Nephron (organoid): ENCODE measurements around the gene CKLF.

ENCODE experiments used
- H3K27ac Mint-ChIP-seq, 3 experiments: 2 replicates each; pipeline ENCODE4 v1.8.0; 2020; ENCODE audit warnings: mixed read lengths in 3 of 3, mild to moderate bottlenecking in 2 of 3, moderate library complexity in 1 of 3
- H3K27me3 Mint-ChIP-seq: 2 replicates; pipeline ENCODE4 v1.8.0; 2021; ENCODE audit warnings: low read depth, mild to moderate bottlenecking, moderate library complexity, mixed read lengths
- H3K36me3 Mint-ChIP-seq: 2 replicates; pipeline ENCODE4 v1.8.0; 2020; ENCODE audit warnings: low read depth, mixed read lengths
- H3K4me1 Mint-ChIP-seq: 2 replicates; pipeline ENCODE4 v1.8.0; 2020; ENCODE audit warnings: mixed read lengths
- H3K4me3 Mint-ChIP-seq, 3 experiments: 2 replicates each; pipeline ENCODE4 v1.8.0; 2020; ENCODE audit warnings: mild to moderate bottlenecking in 3 of 3, mixed read lengths in 3 of 3, moderate library complexity in 2 of 3
- H3K9me3 Mint-ChIP-seq: 2 replicates; pipeline ENCODE4 v1.8.0; 2020; ENCODE audit warnings: mixed read lengths
- TF ChIP-seq, protein P1 (sequence below), 3 experiments: fragments of 200-600 bp; sonication (generic); IDR thresholded peaks; one replicate each; pipeline ENCODE4 v1.5.0; 2021; ENCODE audit warnings: antibody characterized with exemption in 3 of 3; ENCODE audit not compliant: unreplicated experiment in 3 of 3

The CKLF gene

DNA sequence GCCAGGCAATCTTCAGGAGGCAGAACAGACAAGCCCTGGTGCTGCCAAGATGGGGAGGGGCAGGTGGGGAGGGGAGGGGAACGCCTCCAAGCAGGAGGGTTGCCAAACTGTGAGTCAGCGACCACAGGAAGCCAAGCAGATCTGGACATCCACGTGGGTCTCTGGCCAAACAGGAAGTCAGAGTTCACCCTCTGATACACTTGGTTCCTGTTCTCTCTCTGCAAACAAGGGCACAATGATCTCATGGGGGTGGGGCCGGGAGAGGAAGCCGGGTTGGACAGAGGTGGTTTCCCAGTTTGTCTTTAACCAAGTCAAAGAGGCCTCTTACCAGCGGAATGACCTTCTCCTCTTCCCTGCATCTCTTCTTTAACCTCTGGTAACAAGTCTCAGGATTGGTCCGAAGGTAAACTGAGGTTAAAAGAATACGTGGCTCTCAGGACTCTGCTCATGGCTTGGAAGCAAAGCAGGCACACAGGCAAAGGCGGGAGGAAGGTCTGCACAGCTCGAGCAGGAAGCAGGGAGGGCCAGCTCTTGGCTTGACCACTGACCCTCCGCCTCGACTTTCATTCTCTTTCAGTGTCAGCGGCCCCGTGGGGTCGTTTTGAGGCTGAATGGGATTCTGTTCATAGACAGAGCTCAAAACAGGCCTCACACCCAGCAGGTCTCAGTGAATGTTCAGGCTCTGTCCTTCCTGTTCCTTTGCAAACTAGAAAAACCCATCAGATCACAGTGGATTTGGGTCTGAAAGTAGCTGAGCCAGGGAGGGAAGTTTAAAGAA, 35.4 kb upstream of the CKLF start:
- H3K36me3 Mint-ChIP-seq, result peaks cover 52% of the 10 kb centered on the region
- peak overlapping the region; percentile 90 to 99 (median 99) for H3K27ac Mint-ChIP-seq
- H3K4me3 Mint-ChIP-seq, result peak overlapping the region in 2 of 3 experiments; percentile 46 to 49
- TF ChIP-seq, protein P1, sequence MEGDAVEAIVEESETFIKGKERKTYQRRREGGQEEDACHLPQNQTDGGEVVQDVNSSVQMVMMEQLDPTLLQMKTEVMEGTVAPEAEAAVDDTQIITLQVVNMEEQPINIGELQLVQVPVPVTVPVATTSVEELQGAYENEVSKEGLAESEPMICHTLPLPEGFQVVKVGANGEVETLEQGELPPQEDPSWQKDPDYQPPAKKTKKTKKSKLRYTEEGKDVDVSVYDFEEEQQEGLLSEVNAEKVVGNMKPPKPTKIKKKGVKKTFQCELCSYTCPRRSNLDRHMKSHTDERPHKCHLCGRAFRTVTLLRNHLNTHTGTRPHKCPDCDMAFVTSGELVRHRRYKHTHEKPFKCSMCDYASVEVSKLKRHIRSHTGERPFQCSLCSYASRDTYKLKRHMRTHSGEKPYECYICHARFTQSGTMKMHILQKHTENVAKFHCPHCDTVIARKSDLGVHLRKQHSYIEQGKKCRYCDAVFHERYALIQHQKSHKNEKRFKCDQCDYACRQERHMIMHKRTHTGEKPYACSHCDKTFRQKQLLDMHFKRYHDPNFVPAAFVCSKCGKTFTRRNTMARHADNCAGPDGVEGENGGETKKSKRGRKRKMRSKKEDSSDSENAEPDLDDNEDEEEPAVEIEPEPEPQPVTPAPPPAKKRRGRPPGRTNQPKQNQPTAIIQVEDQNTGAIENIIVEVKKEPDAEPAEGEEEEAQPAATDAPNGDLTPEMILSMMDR (IDR thresholded peaks at IDR 0.05; ENCODE audit: unreplicated experiment in 3 of 3), result no peak
- no peaks in the 10 kb centered on the region for H3K9me3 Mint-ChIP-seq
- H3K4me1 Mint-ChIP-seq, result peaks cover 39% of the 10 kb centered on the region
- no peaks in the 10 kb centered on the region for H3K27me3 Mint-ChIP-seq

DNA sequence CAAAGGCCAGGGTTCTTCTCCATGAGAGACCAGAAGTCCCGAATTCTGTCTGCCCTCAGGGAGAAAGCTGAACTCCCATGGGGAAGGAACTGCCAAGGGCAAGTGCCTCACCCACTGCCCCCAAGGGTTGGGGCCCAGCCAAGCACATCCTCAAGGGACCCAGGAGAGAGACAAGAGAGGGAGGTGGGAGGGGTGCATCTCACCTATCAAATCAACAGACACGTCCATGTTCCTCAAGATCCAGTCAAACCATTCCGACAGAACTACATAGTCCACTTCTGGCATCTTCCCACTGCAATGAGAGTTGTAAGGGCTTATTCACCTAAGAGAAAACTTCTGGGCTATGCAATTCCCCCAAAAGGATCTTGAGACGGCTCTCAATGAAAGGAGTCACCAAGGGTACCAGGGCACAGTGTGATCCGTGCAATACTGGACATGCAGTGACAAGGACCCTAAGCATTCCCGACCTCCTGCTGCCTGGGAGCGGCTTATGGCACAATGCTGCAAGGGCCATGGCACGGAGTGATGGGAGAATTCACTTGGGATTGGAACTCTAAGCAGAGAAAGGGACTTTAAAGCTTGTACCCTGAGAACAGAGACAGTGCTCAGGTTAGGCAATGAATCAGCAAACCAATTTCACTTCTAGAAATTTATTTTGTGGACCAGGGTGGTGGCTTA, 34.7 kb upstream of the CKLF start:
- no peak overlapping the region for H3K4me3 Mint-ChIP-seq
- no peaks in the 10 kb centered on the region for H3K27me3 Mint-ChIP-seq
- H3K4me1 Mint-ChIP-seq, result peaks cover 41% of the 10 kb centered on the region
- peaks cover 51% of the 10 kb centered on the region for H3K36me3 Mint-ChIP-seq
- peak overlapping the region; percentile 90 to 99 (median 99) for H3K27ac Mint-ChIP-seq
- no peaks in the 10 kb centered on the region for H3K9me3 Mint-ChIP-seq
- TF ChIP-seq, protein P1 (IDR thresholded peaks at IDR 0.05; ENCODE audit: unreplicated experiment in 3 of 3), result no peak

DNA sequence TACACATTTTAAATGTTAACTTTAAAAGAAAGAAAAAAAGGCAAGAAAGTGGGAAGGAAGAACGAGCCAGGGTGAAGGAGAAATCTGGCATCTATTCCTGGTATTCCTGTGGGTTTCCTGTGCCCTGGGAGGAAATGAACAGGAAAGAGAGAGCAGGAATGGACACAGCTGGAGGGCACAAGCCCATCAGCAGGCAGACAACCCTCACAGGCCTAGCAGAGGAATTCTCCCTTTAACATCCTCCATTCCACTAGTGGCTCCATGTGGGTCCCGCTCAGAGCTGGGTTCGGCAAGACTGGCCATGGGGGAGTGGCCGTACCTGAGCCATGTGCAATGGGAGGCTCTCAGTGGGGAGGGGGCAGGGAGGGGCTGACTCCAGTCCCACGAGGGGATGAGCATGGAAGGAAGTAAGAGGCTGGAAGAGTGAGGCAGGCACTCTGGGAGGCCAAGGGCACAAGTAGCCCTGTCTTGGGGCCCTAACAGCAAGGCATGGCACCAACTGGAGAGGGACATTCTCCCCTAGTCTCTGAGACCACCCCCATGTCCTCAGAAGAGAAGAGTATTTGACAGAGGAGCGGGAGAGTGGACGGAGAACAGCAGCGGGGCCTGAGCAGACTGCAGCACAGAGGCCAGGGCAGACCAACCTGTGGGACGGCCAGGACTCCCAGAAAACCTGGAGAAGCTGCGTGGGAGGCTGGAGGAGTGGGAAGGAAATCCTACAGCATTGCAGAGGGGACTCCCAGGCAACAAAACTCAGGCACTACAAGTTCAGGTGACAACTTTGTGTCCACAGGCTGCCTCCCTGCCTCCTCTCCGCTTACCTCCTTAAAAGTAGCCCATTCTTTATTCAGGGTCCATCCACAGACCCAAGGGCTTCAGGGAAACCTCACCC, 32.6 kb upstream of the CKLF start:
- H3K36me3 Mint-ChIP-seq, result peaks cover 37% of the 10 kb centered on the region
- H3K9me3 Mint-ChIP-seq, result no peaks in the 10 kb centered on the region
- no peaks in the 10 kb centered on the region for H3K27me3 Mint-ChIP-seq
- H3K27ac Mint-ChIP-seq, result peak overlapping the region in 2 of 3 experiments; percentile 53 to 65
- no peak overlapping the region for H3K4me3 Mint-ChIP-seq
- peaks cover 36% of the 10 kb centered on the region for H3K4me1 Mint-ChIP-seq
- TF ChIP-seq, protein P1 (IDR thresholded peaks at IDR 0.05; ENCODE audit: unreplicated experiment in 3 of 3), result no peak

DNA sequence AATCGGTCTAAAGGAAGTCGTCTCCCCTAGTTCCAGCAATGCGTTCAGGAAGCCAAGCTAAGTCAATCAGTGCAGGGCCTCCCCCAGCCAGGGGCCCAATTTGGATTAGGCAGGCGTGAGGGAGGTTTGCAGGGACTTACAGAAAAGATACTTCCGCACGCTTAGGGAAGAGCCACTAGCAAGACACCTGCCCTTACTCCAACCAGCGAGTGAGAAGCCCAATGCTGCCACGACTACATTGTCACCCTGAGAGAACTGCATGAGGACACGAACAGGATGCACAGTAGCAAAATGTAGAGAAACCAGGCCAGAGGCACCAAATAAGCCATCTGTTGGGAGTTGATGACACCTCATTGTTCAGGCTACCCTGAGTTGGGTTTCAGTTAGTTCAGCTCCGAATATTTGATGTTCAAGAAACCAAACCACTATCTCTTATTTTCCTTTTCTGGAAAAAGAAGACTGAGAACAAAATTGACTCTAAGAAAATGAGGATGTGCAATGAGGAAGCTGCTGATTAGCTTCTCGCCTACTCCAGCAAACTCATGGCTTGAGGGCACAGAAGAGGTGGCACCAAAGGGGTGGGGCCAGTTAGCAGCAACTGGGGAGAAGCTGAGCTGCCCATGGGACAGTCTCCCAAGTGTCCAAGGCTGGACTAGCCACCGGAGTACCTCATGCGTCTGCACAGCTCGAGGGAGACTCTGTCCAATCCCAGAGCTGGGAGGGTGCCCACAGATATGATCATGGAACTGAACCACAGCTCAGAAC, 31.8 kb upstream of the CKLF start:
- H3K4me3 Mint-ChIP-seq, result no peak overlapping the region
- no peaks in the 10 kb centered on the region for H3K9me3 Mint-ChIP-seq
- H3K27ac Mint-ChIP-seq, result peak overlapping the region in 2 of 3 experiments; percentile 53 to 65
- peaks cover 31% of the 10 kb centered on the region for H3K36me3 Mint-ChIP-seq
- no peaks in the 10 kb centered on the region for H3K27me3 Mint-ChIP-seq
- peaks cover 36% of the 10 kb centered on the region for H3K4me1 Mint-ChIP-seq
- TF ChIP-seq, protein P1 (IDR thresholded peaks at IDR 0.05; ENCODE audit: unreplicated experiment in 3 of 3), result no peak

DNA sequence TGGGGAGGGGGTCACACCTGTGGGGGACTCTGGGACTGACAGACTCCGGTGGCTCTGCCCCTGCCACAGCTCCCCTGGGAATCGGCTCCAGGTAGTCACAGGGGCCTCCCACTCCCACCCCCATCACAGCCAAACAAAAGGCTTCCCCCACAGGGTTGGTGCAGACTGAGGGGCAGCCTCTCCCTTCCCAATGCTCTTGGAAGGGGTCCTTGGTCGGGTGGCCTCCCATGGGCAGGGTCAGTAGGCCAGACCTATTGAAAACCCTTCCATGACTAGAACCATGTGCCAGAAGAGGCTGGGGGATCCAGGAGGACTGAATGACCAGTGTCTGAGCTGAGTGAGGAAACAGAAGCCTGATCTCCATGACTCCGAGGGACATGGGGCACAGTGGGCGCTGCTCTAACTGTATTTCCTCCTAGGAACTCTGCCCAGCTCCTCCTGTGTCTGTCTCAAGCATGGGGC, 31.1 kb upstream of the CKLF start:
- Mint-ChIP-seq H3K27me3 (no peaks in the 10 kb centered on the region), H3K9me3 (no peaks in the 10 kb centered on the region), H3K4me1 (peaks cover 33% of the 10 kb centered on the region), H3K36me3 (peaks cover 35% of the 10 kb centered on the region), H3K27ac (peak overlapping the region in 2 of 3 experiments; percentile 73 to 92), H3K4me3 (no peak overlapping the region)
- TF ChIP-seq, protein P1 (IDR thresholded peaks at IDR 0.05; ENCODE audit: unreplicated experiment in 3 of 3), result no peak
